Measurements from ENCODE around the gene ROR2. TPM values are rescaled to one million over a fixed set of nuclear protein-coding genes. Genes with fewer than 3 reads are reported as not detected.

The ROR2 gene
- total RNA-seq, 1 donor from 2014 or later, result 18.6 TPM

DNA sequence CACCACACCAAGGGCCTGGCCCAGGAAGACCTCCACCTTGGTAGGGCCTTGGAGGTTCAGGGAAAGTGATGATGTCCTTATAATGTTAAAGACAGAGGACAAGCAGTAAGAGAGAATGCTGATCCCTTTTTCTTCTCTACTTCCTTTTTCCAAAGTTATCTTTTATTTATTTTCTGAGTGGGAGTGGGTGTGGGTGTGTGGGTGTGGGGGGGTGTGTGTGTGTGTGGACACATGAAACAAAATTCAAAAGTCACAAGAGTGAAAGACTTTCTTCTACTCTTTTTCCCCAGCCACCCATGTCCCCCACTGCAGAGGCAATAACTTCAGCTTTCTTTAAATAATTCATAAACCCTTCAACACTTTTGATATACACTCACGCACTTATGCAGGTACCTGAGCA is 70.8 kb downstream of the ROR2 start:
- peaks cover 28% of the 10 kb centered on the region for H3K4me1 Mint-ChIP-seq (ENCODE audit: low read depth)
- no peaks in the 10 kb centered on the region for H3K27me3 Mint-ChIP-seq (ENCODE audit: low read depth)
- H3K36me3 Mint-ChIP-seq (ENCODE audit: low read depth), result peaks cover 3% of the 10 kb centered on the region
- no peaks in the 10 kb centered on the region for H3K9me3 Mint-ChIP-seq (ENCODE audit: low read depth)
- no peak overlapping the region for H3K27ac Mint-ChIP-seq (ENCODE audit: unreplicated experiment)
- no peak for DNase-seq (ENCODE audit: low spot score)
- TF ChIP-seq CTCF (IDR thresholded peaks at IDR 0.05), result no peak
- H3K4me3 Mint-ChIP-seq (ENCODE audit: unreplicated experiment), result no peak overlapping the region

- H3K27ac Mint-ChIP-seq (ENCODE audit: unreplicated experiment), result no peak overlapping the region
- H3K9me3 Mint-ChIP-seq (ENCODE audit: low read depth), result no peaks in the 10 kb centered on the region
- no peak for TF ChIP-seq CTCF (IDR thresholded peaks at IDR 0.05)
- peaks cover 19% of the 10 kb centered on the region for H3K4me1 Mint-ChIP-seq (ENCODE audit: low read depth)
- H3K36me3 Mint-ChIP-seq (ENCODE audit: low read depth), result peaks cover 3% of the 10 kb centered on the region
- DNase-seq (ENCODE audit: low spot score), result no peak
- H3K27me3 Mint-ChIP-seq (ENCODE audit: low read depth), result no peaks in the 10 kb centered on the region
- H3K4me3 Mint-ChIP-seq (ENCODE audit: unreplicated experiment), result no peak overlapping the region
These were observed 76.4 kb downstream of the ROR2 start for GRCh38 chr9:91873637-91874051.

DNA sequence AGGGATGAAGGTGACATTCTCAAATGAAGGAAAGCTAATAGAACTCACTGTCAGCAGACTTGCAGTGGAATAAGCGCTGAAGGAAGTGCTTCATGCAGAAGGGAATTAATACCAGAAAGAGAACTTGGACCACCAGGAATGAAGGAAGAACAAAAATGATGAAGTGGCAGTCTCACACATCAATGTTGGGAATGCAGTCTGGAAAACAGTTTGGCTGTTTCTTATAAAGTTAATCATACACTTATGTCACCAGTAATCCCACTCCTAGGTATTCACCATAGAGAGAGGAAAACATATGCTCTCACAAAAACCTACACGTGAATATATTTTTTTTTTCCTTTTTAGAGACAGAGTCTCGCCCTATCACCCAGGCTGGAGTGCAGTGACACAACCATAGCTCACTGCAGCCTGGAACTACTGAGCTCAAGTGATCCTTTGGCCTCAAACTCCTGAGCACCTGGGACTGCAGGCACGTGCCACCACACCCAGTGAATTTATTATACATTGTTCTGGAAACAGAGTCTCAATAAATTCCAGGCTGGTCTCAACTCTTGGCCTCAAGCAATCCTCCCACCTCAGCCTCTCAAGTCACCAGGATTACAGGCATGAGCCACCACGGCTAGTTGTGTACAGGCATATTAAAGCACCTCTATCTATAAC is 81.2 kb downstream of the ROR2 start:
- H3K36me3 Mint-ChIP-seq (ENCODE audit: low read depth), result no peaks in the 10 kb centered on the region
- H3K27me3 Mint-ChIP-seq (ENCODE audit: low read depth), result no peaks in the 10 kb centered on the region
- DNase-seq (ENCODE audit: low spot score), result no peak
- TF ChIP-seq CTCF (IDR thresholded peaks at IDR 0.05), result no peak
- H3K9me3 Mint-ChIP-seq (ENCODE audit: low read depth), result no peaks in the 10 kb centered on the region
- no peak overlapping the region for H3K4me3 Mint-ChIP-seq (ENCODE audit: unreplicated experiment)
- H3K4me1 Mint-ChIP-seq (ENCODE audit: low read depth), result peaks cover 15% of the 10 kb centered on the region
- no peak overlapping the region for H3K27ac Mint-ChIP-seq (ENCODE audit: unreplicated experiment)

DNA sequence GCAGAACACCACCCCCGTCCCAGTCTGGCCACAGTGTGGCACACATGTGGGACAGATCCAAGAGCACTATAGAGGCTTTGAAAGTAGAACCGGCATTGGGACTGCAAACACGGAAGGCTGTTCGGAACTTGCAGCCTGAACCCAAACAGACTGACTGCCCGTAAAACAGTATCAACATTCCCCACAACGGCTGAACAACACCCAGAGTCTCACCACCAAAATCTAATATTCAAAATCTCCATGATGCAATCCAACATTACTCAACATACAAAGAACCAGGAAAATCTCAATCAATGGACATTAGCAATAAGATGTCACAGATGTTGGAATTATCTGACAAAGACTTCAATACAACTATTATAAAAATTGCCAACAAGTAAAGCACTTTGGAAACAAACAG is 82.3 kb downstream of the ROR2 start:
- no peak for DNase-seq (ENCODE audit: low spot score)
- no peaks in the 10 kb centered on the region for H3K9me3 Mint-ChIP-seq (ENCODE audit: low read depth)
- no peaks in the 10 kb centered on the region for H3K27me3 Mint-ChIP-seq (ENCODE audit: low read depth)
- TF ChIP-seq CTCF (IDR thresholded peaks at IDR 0.05), result no peak
- H3K36me3 Mint-ChIP-seq (ENCODE audit: low read depth), result no peaks in the 10 kb centered on the region
- no peak overlapping the region for H3K4me3 Mint-ChIP-seq (ENCODE audit: unreplicated experiment)
- peaks cover 15% of the 10 kb centered on the region for H3K4me1 Mint-ChIP-seq (ENCODE audit: low read depth)
- no peak overlapping the region for H3K27ac Mint-ChIP-seq (ENCODE audit: unreplicated experiment)

GRCh38 chr9:91865041-91865440 is 85.0 kb downstream of the ROR2 start:
- H3K27ac Mint-ChIP-seq (ENCODE audit: unreplicated experiment), result no peak overlapping the region
- no peaks in the 10 kb centered on the region for H3K36me3 Mint-ChIP-seq (ENCODE audit: low read depth)
- TF ChIP-seq CTCF (IDR thresholded peaks at IDR 0.05), result no peak
- H3K9me3 Mint-ChIP-seq (ENCODE audit: low read depth), result no peaks in the 10 kb centered on the region
- DNase-seq (ENCODE audit: low spot score), result no peak
- H3K4me1 Mint-ChIP-seq (ENCODE audit: low read depth), result peaks cover 15% of the 10 kb centered on the region
- no peak overlapping the region for H3K4me3 Mint-ChIP-seq (ENCODE audit: unreplicated experiment)
- no peaks in the 10 kb centered on the region for H3K27me3 Mint-ChIP-seq (ENCODE audit: low read depth)

All from chondrocyte (in vitro differentiated cells).